ENCODE measurements around the gene DHPS.

GRCh38 chr19:12675940-12676339 is 5.7 kb downstream of the DHPS start:
- TF ChIP-seq SUZ12 (IDR thresholded peaks at IDR 0.05) = no peak
- TF ChIP-seq ELF4 (IDR thresholded peaks at IDR 0.05) = no peak
- TF ChIP-seq LEF1 (IDR thresholded peaks at IDR 0.05; ENCODE audit: borderline replicate concordance) = no peak
- no peak for TF ChIP-seq FOXA1 (IDR thresholded peaks at IDR 0.05)
- TF ChIP-seq BHLHE40 (IDR thresholded peaks at IDR 0.05; ENCODE audit: borderline replicate concordance) = no peak
- TF ChIP-seq PKNOX1 (IDR thresholded peaks at IDR 0.05) = no peak
- TF ChIP-seq L3MBTL2 (conservative IDR thresholded peaks at IDR 0.05) = no peak
- no peak for TF ChIP-seq FOXK2 (IDR thresholded peaks at IDR 0.05)
- no peak for TF ChIP-seq ZNF384 (IDR thresholded peaks at IDR 0.05)
- no peak for TF ChIP-seq SP1 (IDR thresholded peaks at IDR 0.05)
- TF ChIP-seq TARDBP (IDR thresholded peaks at IDR 0.05) = no peak
